ENCODE measurements around the gene LRRC17.

The LRRC17 gene

GRCh38 chr7:102993718-102994029, 80.9 kb downstream of the LRRC17 start:
- no peak for TF ChIP-seq CTCF (conservative IDR thresholded peaks at IDR 0.05; ENCODE audit: low read depth, low read length)
- no peak for DNase-seq (ENCODE audit: low read depth)
- H3K4me3 ChIP-seq (ENCODE audit: low read depth, low read length) = no peak overlapping the region

GRCh38 chr7:102994567-102994966, 81.8 kb downstream of the LRRC17 start:
- no peak for DNase-seq (ENCODE audit: low read depth)
- no peak for TF ChIP-seq CTCF (conservative IDR thresholded peaks at IDR 0.05; ENCODE audit: low read depth, low read length)
- H3K4me3 ChIP-seq (ENCODE audit: low read depth, low read length) = no peak overlapping the region
